ENCODE results near the gene KRT12.
"Not testable (repeated sequence)": the region's sequence is repeated elsewhere in the genome, so short reads cannot be mapped to it uniquely, and the experiment has no call there.

Gene KRT12

DNA sequence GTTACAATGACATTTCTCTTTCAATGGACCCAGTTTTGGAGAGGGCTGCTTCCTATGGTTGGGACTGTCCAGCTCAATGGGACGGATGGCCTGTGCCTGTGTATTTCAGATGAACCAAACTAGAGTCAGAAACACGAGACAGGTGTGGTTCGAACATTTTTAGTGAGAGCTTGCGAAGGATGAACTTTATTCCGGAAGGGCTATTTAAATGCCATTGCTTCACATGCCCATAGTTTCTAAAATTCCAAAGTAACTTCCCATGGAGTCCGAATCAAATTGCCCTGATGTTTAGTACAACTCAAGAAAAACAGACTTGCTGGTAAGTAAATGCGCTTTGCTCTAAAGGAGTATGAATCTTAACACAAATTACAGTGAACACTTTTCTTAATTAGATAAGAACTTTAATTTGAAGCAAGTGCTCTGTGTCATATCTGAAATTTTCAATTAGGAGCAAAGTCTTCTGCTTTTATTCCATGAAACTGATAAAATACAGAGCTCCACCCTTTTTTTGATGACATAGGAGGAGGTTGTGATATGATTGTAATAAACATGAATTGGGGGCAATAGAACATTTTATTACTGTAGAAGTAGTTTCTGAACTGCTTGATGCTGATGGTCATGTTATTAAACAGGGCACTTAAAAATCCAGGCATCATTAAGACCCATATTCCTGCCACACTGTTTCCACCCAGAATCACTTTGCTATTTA lies 16.8 kb upstream of the KRT12 start:
- no peak for DNase-seq

DNA sequence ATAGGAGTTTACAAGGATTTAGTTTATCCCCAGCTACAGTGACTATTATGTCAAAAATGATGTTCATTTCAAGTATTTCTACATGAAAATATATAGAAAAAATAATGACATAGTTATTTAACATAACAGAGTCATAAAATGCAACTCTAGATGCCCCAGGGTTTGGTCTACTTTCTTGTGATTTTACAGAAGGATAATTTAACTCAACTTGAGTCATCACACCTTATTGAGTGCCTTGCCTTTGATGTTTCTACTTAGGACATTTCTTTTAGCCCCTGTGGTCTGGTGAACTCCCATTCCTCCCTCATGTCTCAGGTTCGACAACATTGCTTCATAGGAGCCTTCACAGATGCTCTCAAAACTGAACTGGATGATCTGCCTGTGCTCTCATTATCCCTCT lies 16.0 kb upstream of the KRT12 start:
- DNase-seq: no peak

DNA sequence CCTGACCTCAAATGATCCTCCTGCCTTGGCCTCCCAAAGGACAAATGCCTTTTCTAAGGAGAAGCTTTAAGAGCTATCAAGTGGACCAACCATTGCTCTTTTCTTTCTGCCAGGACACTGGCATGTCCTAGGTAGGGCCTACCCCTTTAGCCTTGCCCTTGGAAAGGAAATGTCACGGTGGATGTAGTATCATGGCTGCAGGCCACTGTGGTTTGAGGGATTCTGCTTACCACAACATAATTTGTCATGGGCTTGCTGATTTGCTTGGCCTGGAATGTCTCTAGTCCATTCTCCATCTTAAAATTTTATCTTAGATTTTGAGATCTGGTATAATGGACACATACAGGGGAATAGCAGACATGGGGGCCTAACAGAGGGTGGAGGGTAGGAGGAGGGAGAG lies 12.0 kb upstream of the KRT12 start:
- DNase-seq: no peak

DNA sequence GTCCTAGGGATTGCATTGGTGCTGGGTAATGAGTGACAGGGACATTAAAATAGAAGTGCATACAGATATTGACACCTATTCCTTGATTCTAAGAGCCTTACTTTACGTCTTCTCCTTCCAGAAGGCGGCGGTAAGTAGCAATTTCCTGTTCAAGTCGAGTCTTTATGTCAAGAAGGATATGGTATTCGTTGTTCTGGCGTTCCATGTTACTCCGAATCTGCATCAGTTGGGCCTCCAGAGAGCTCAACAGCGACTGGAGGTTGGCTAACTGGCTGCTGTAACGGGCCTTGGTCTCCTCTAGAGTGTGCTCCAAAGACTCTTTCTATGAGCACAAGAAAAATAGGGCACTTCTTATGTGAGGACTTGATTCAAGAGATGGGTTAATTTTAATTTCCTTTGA lies 11.0 kb upstream of the KRT12 start:
- no peak for DNase-seq

DNA sequence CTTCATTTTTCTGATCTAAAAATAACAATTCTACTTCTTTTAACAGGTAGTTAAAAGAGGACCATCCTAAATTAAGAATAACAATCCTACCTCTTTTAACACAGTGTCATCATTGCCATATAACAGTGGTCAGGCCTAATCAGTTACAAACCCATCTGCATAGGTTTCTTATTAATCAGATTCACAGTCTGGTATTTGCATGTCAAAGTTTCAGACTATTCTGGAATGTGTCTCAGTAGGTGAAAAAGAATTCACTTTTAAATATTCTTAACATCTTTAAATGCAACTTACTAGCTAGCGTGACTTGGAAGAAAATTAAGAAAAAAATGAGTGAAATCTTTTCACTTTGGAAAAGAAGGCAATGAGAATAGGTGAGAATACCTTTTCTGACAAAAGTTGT lies 6.8 kb upstream of the KRT12 start:
- DNase-seq: no peak

DNA sequence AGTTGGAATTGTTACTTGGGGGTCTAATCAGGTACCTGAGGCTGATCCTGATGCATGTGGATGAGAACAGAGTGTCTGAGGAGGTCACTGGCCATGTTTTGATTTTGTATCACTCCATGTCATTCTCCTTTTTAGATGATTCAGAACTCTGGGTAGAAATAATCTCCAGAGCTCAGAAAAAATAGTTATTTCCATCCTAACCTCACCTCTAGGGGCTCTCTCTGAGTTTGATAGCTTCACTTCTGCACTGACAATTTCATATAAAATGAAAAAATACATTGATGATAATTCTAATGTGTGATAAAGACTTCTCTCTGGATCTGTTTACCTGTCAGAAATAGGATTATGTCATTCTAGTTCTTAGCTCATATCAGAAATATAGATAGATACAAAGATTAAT lies 6.2 kb upstream of the KRT12 start:
- DNase-seq: no peak

DNA sequence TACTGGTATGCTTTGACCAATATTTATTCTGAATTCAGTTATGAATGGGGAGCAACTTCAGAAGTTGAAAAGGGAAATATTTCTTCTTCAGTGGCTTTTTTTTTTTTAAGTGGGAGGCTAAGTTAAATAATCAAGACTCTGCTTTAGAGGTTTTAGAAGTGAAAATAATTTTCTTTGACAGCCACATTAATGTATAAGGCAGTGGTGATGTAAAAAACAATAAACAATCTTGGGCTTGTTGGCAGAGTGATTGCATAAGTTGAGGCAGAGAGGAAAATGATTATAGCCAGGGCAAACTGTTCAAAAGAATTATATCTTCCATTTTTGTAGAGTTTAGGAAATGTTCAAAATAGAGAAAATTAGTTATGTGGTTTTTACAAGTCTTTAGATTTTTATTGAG lies 5.4 kb upstream of the KRT12 start:
- DNase-seq: no peak

DNA sequence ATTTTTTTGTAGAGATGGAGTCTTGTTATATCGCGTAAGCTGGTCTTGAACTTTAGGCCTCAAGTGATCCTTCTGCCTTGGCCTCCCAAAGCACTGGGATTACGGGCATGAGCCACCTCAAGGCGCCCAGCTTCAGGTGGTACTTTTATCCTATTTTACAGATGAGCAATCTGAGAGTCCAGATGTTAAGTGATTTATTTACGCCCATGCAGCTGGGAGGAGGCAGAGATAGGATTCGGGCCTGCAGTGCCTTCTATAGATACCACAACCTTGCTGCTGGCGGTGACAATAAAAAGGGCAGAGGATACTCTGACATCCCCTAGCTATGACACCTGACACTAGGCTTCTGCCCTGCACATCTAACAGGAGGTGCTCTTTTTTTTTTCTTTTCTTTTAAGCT lies 4.3 kb upstream of the KRT12 start:
- DNase-seq: no peak

DNA sequence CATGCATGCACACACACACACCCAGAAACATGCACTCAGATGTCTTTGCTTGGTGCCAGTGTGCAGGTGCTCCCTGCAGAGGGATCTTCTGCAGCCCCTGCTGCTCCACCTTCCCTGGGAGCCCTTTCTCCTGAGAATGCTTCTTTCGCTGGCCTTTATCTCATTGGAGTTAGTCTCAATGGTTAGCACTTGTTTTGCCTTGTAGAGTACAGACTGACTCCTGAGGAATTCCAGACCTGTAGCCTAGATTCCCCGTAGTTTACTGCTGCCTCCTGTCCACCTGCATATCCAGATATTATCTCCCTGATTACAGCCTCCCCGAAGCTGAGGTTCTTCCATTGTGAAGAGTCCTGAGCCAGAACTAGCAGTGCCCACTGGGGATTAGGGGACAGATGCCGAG lies 3.1 kb upstream of the KRT12 start:
- DNase-seq: no peak

DNA sequence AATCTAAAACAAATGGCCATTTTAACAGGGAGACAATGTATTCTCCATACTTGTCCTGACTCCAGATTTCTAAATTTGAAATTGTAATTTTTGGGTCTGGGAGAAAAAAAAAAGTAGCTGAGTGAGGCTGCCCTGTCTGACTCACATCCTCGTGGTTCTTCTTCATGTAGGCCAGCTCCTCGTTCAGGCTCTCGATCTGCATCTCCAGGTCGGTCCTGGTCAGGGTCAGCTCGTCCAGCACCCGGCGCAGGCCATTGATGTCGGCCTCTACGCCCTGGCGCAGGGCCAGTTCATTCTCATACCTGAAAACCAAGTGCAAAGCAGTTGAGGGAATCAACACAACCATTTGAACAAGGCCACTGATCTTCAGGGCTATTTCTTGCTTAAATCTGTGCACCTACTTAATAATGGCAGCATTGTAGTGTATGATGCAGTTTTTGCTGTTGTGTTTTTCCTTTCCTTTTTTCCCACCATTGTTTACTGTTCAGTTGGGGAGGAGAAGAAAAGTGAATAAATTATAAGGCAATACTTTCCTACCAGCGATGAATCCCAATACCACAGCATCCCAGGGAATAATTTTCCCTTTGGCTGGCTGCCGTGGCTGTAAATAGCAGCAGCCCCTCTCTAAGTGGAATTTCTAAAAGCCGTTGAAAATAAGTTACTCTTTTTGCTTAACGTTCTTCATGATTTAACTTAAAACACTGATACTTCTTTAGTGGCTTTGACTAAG lies 2.2 kb downstream of the KRT12 start:
- no peak for DNase-seq

DNA sequence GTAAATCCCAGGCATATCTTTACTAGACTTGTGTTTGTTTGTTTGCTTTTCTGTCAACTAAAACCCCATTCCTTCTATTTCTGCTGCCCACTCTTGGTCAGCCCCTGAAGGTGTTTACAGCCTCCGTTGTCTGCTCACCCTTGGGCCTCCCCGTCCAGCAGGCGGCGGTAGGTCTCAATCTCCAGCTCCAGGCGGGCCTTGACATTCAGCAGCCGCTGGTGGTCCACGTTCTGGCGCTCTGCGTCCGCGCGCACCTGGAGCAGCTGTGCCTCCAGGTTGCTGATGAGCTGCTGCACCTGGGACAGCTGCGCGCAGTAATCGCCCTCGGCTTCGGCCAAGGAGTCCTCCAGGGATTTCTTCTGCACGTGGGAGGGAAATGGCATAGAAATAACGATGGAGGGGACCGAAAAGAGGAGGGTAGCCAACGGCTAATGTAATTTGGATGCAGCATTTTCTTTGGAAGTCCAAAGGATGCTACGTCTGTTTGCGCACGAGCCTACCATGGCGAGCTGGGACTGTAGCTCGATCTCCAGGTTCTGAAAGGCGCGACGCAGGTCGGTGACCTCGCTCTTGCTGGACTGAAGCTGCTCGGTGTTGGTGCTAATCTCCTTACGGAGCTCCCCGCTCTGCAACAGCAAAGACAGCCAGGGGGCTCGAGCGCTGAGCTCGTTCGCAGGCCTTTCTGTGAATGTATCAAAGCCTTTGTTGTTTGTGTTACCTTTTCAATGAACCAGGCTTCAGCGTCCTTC lies 3.9 kb downstream of the KRT12 start:
- no peak for DNase-seq

DNA sequence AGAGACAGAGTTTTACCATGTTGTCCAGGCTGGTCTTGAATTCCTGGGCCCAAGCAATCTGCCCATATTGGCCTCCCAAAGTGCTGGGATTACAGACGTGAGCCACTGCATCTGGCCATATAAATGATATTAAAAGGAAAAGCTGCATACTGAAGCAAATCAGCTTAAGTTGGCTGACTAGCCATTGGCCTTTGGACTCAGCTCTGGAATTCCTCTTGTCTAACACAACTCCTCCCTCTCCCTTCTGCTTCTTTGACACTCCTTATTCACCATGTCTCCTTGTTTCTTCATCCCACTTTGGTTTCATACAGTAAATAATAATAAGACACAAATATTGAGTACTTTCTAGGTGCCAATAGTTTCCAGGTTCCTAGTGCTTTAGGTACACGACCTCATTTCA lies 7.5 kb downstream of the KRT12 start:
- no peak for DNase-seq

DNA sequence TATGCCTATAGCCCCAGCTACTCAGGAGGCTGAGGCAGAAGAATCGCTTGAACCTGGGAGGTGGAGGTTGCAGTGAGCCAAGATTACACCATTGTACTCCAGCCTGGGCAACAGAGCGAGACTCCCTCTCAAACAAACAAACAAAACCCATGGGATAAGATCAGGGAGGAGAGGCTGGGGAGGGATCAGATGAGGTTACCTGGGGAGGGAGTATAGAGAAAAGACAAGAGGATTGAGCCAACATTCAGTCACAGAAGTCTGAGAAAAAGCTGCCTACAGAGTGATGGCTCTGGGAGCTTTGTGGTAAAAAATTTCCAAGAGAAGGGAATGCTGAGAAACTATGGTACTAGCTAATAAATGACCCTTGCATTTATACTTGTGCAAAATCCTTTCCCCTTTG lies 8.4 kb downstream of the KRT12 start:
- DNase-seq: not testable (repeated sequence)

DNA sequence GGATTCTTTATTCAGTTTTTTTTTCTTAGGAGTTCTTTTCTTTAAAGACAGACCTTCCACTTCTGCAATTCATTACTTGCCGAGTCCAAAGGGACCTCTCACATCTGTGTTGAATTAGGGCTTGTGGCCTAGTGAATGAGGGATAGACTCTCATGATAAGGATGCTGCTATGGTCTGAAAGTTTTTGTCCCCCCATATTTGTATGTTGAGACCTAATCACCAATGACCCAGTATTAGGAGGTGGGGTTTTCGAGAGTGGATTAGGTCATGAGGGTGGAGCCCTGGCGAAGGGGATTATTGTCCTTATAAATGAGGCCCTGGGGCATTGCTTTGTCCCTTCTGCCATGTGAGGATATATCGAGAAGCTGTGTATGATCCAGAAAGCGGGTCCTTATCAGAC lies 9.5 kb downstream of the KRT12 start:
- DNase-seq: no peak

DNA sequence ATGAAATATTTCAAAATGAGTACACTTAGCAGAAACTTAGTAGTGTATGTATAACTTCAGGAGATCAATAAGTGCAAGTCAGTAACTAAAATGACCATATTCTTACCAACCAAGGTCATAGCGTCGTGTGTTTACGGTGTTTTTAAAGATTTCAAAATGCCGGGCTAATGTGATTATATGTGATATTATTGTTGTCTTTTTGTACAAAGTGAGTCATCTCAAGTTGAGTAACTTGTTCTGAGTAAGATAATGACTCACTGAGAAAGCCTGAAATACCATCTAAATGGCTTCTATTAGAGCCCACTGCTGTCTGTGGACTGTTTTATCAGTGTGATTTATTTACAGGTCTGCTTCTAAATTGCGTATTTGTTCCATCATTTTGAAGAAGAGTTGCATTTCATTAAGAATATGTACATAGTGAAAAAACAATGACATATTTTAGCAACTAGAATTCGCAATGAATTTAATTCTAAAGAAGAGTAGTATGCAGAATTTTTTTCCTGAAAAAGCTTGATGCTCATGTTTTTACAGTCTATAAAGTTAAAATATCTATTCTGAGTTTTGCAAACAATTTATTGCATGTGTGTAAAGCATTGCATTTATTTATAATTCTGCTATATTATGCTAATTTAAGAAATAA lies 12.7 kb downstream of the KRT12 start:
- DNase-seq: no peak

DNA sequence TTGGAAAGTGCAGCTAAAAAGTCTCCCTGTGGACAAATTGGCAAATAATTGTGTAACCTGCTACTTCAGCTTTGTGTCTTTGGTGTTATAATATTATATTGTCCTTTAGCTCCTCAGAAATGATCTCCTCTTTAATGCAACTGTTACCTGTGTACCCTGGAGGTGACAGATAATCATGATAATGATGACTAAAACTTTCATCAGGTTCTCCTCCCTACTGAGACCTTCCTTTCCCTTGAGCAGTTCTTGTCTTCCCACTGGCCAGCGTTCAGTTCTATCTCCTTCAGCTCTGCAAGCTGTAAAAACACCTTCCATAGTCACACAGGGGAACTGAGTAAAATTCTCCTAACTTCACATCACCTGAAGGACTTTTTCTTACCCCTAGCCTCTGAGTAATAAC lies 14.7 kb downstream of the KRT12 start:
- DNase-seq: no peak

DNA sequence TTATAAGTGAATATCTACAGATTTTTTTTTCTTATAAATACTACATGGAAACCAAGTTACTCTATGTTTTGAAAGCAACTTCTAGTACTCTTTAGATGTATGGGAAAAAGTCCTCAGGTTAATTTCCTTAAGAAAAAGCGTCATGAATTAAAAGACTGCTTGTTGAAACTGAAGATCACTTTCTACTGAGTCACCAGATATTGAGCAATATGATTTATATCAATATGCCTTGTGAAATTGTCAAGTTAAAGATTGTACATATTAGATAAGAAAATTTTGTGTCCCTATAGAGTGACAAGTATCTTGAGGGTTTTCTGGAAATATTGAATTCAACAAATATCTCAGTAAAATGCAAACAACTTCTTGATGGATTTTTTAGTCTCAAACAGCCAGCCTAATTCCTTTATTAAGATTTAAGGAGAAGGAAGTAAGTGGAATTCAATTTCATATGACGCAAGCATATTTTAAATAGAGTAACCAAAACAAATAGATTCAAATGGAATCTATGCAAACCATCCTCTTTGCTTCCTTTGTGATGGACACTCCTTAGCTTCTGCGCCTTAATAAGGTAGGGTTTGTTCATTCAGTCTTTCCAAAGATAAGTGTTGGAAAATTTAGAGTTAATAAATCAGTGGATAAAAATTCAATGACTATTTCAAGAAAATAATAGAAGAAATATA lies 16.6 kb downstream of the KRT12 start:
- DNase-seq: no peak

DNA sequence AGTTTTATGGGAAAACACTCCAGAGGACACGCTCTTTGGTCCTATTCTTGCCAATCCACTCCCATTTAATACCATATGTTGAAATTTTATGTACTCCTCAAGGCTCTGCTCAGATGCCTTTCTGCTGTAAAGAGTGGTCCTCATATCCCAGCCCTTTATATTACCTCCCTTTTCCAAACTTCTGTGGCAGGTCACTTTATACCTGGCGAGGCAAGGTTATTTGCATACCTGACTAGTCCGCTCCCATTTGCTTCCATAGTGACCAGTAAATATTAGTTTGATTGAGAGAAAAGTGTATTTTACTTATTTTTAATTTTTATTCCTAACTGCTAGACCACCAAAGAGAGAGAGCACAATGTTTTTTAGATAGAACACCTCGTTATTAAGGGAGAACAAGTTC lies 17.3 kb downstream of the KRT12 start:
- no peak for DNase-seq

DNA sequence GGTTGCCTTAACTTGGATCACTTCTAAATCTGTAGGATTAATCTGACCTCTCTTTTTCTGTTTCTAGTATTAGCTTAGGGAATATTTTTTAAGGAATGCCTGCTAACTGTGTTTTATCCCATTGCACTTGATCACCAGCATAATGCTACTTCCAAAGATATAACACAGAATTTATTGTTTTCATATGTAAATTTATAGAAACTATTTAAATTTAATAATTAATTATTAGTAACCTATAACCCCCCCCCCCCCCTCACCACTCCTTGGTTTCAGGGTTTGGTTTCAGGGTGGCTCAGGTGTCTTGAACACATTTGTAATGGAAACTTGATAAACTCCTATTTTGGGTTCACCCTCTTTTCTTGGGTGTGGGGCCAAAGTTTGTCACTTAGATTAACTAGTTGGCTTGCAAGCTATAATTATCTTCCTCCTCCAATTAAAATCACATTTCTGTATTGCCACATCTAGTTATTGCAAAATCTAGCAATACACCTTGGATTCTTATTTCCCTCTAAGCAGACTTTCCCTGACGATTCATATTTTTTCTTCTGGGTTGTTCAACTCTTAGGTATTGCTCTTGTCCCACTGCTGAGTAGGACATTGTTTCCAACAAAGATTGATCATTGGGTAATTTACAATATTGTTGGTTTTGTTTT lies 18.3 kb downstream of the KRT12 start:
- DNase-seq: no peak

DNA sequence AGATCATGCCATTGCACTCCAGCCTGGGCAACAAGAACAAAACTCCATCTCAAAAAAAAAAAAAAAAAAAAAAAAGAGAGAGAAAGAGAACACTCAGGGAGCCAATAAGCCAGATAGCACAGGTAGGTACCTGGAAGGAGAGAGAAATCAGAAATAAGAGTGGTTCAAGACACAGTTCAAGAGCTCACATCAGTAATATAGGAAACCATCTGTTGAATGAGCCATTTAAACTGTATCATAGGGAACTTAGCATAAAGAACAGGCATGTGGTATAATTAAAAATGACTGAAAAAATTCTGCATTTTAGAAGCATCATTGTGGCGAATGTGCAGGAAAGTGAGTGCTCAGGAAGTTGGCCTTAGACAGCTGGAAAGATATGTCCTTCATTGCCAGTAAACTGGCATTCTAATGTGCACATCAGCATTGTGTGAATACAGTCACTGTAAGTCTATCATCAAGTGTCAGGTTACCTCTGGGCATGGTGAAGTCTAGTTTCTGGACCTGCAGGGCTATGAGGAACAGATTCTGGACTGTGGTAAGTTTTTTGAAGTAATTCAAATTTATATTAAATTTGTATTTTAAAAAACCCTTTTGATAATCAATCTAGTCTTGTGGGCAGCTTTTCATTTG lies 20.4 kb downstream of the KRT12 start:
- DNase-seq: no peak

DNA sequence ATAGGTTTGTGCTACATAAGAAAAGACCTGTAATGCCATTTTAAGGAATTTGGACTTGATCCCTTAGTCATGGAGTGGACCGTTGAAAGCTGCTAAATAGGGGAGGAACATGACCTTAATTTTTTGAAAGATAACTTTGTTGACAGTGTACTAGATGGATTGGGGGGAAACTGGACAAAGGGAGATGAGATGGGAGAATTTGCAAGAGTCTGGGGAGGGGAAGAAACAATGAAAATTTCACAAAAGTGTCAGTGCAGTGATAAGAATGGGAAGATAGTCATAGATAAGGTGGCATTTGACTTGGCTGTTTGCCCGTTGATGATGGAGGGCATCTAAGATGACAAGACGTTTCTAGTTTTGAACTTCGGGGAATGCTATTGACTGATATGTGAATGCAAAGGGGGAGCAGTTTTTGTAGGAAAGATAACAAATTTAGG lies 22.3 kb downstream of the KRT12 start:
- no peak for DNase-seq

DNA sequence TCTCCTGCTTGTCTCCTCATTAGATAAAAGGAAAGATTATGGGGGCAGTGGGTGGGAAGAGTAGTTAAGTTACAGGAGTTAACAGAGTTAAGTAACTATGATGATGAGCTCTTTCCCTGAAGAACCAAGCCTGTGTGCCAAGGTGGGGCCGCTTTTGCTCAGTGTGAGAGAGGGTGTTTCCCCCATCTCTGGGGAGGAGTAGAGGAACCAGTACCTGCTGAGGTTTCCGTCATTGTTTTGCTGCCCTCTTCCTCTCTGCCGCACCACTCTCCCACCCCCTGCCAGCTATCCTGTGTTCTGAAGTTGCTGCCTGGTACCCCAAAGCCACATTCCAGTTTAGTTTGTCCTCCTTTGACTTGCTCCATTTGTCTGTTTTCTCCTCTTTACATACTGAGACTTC lies 23.8 kb downstream of the KRT12 start:
- no peak for DNase-seq
